Nephron progenitor cell (in vitro differentiated cells): ENCODE data around the gene HABP2.

Source experiments
- DNase-seq: peaks from one replicate; pipeline ENCODE4 v3.0.0; 2021
- H3K27ac Mint-ChIP-seq: 2 replicates; pipeline ENCODE4 v1.8.0; 2021; ENCODE audit warnings: mild to moderate bottlenecking, moderate library complexity, mixed read lengths
- H3K27me3 Mint-ChIP-seq: 2 replicates; pipeline ENCODE4 v1.8.0; 2021; ENCODE audit warnings: mild to moderate bottlenecking, low read depth, mixed read lengths; ENCODE audit not compliant: poor library complexity
- H3K36me3 Mint-ChIP-seq: 2 replicates; pipeline ENCODE4 v1.8.0; 2021; ENCODE audit warnings: low read depth, mixed read lengths
- H3K4me1 Mint-ChIP-seq: 2 replicates; pipeline ENCODE4 v1.8.0; 2021; ENCODE audit warnings: mixed read lengths
- H3K4me3 Mint-ChIP-seq: 2 replicates; pipeline ENCODE4 v1.8.0; 2021; ENCODE audit warnings: mild to moderate bottlenecking, moderate library complexity, mixed read lengths
- H3K9me3 Mint-ChIP-seq: 2 replicates; pipeline ENCODE4 v1.8.0; 2021; ENCODE audit warnings: mild to moderate bottlenecking, moderate library complexity, mixed read lengths
- TF ChIP-seq, protein P1 (sequence below): fragments of 200-600 bp; sonication (generic); IDR thresholded peaks from 2 replicates; pipeline ENCODE4 v1.5.0; 2021; ENCODE audit warnings: antibody characterized with exemption

The HABP2 gene

DNA sequence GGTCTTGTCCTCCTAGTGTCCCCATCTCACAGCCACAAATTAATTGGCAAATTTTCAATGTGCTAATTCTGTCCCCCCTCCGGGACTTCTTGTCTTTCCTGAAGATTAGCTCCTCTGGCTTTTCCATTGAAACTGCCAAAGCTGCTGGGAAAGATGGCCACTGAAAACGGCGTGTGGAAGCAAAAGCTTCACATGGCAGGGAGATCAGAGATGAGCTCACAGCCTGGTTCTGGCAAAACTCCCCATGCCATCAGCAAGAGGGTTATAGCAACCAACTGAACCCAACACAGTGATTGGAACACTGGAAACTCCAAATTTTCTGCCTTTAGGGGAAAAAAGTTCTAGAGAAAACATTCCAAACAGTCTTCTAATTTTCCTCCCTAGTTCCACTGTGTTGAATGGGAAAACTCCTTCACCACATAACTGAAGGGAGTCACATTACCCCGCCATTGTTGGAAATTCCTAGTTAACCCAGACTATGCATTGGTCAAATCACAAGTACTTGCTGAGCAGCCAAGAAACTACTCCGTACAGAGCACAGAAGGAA lies 74.0 kb downstream of the HABP2 start:
- H3K36me3 Mint-ChIP-seq, result no peaks in the 10 kb centered on the region
- no peak overlapping the region for H3K27ac Mint-ChIP-seq
- no peak for DNase-seq
- H3K27me3 Mint-ChIP-seq, result peaks cover 28% of the 10 kb centered on the region
- no peak overlapping the region for H3K4me3 Mint-ChIP-seq
- TF ChIP-seq, protein P1, sequence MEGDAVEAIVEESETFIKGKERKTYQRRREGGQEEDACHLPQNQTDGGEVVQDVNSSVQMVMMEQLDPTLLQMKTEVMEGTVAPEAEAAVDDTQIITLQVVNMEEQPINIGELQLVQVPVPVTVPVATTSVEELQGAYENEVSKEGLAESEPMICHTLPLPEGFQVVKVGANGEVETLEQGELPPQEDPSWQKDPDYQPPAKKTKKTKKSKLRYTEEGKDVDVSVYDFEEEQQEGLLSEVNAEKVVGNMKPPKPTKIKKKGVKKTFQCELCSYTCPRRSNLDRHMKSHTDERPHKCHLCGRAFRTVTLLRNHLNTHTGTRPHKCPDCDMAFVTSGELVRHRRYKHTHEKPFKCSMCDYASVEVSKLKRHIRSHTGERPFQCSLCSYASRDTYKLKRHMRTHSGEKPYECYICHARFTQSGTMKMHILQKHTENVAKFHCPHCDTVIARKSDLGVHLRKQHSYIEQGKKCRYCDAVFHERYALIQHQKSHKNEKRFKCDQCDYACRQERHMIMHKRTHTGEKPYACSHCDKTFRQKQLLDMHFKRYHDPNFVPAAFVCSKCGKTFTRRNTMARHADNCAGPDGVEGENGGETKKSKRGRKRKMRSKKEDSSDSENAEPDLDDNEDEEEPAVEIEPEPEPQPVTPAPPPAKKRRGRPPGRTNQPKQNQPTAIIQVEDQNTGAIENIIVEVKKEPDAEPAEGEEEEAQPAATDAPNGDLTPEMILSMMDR, result no peak
- H3K9me3 Mint-ChIP-seq, result no peaks in the 10 kb centered on the region
- peaks cover 4% of the 10 kb centered on the region for H3K4me1 Mint-ChIP-seq

DNA sequence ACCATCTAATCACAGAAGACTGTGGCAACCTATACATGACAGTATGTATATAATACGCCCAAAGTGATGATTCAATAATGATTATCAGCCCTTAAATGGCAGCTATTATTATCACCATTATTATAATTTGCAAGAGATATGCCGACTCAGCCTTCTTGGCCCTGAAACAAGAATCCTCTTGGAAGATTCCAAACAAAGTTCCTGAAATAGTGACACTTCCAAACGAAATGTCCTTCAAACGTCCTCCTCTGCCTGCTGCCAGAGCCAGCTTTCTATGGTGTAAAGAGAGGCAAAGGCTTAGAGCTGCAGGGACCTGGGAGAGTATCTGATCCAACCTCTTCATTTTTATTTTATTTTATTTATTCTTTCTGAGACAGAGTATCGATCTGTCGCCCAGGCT lies 75.0 kb downstream of the HABP2 start:
- Mint-ChIP-seq H3K9me3 (no peaks in the 10 kb centered on the region), H3K4me3 (no peak overlapping the region), H3K36me3 (no peaks in the 10 kb centered on the region), H3K4me1 (peaks cover 8% of the 10 kb centered on the region), H3K27ac (no peak overlapping the region), H3K27me3 (peaks cover 25% of the 10 kb centered on the region)
- TF ChIP-seq, protein P1, result no peak
- no peak for DNase-seq

GRCh38 chr10:113628607-113629153 lies 75.8 kb downstream of the HABP2 start:
- DNase-seq, result no peak
- peaks cover 8% of the 10 kb centered on the region for H3K4me1 Mint-ChIP-seq
- no peaks in the 10 kb centered on the region for H3K36me3 Mint-ChIP-seq
- H3K9me3 Mint-ChIP-seq, result no peaks in the 10 kb centered on the region
- H3K27ac Mint-ChIP-seq, result no peak overlapping the region
- H3K27me3 Mint-ChIP-seq, result peaks cover 25% of the 10 kb centered on the region
- H3K4me3 Mint-ChIP-seq, result no peak overlapping the region
- TF ChIP-seq, protein P1, result no peak

DNA sequence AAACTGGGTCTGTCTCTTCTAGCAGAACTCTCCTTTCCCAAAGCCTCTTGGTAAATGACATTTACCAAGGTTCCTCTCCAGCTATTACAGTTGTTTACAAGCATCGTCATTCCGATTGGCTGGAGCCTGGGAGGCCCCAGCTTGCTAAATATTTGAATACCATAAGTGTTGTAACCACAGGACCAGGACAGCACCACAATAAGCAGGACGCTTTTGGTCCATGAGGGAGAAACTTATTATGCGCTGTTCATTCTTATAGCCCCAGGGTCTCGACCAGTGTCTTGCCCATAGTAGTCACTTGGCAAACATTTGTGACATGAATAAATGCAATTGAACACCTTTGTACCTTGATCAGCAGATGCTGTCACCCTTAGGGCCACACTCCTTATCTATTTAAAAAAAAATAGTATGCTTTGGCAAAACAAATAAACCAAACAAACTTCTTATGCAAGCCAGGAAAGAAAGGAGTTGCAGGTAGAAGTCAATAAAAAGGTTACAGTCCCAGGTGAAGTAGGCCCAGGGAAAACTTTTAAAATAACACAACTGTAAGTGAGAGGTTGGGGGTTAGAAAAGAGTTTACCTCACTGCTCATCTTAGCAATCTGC lies 78.2 kb downstream of the HABP2 start:
- TF ChIP-seq, protein P1, result no peak
- peaks cover 9% of the 10 kb centered on the region for H3K9me3 Mint-ChIP-seq
- H3K27ac Mint-ChIP-seq, result no peak overlapping the region
- no peak for DNase-seq
- H3K4me1 Mint-ChIP-seq, result peaks cover 8% of the 10 kb centered on the region
- H3K36me3 Mint-ChIP-seq, result no peaks in the 10 kb centered on the region
- H3K4me3 Mint-ChIP-seq, result no peak overlapping the region
- H3K27me3 Mint-ChIP-seq, result peaks cover 15% of the 10 kb centered on the region

DNA sequence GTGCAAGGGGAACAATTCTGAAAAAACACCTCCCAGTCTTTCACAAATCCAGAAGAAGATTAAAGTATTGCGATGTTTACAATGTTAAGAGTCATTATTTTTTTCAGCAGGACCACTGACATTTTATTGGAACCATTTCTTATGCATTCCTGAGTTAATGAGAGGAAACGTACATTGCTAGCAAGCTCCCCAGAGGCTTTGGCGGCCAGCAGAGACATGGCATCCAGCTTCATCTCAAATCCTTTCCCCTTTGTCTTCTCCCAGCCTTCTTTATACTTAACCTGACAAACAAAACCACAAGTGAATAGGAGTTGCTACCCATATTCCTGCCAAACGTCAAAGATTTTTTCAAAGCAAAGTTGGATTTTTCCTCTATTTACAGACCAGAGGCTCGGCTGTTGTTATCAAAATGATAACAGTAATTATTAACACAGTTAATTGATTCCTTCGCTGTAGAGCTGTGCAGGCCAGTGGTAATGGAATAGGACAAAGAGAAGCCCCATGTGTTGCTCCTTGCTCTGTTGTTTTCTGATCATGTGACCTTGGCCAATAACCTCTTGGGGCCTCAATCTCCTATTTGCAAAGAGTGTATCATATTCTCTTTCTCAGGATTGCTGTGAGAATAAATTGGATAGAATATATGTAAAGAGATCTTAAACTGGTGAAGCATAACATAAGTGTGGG lies 79.0 kb downstream of the HABP2 start:
- H3K27ac Mint-ChIP-seq, result no peak overlapping the region
- TF ChIP-seq, protein P1, result no peak

More for the DNA sequence above, 79.0 kb downstream of the HABP2 start:
- Mint-ChIP-seq H3K4me3 (no peak overlapping the region), H3K9me3 (peaks cover 9% of the 10 kb centered on the region), H3K36me3 (no peaks in the 10 kb centered on the region), H3K27me3 (peaks cover 14% of the 10 kb centered on the region), H3K4me1 (peaks cover 8% of the 10 kb centered on the region)
- no peak for DNase-seq
